ENCODE results near the gene ARHGAP42.

DNA sequence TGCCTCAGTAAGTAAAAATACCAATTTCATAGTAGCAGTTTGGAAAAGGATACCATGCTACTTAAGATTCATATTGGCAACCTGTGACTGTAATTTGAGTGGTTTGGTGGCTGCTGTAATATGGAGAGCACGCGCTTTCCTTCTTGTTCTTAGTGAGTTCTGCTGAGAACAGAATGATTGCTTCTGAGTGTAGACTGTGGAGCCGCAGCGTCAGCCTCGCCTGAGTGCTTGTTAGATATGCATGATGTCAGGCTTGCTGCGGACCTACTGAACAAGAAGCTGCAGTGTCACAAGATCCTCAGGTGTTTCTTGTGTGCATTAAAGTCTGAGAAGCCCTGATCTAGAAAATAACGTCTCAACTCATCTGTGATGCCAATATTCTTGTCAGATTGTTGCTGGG is 143.2 kb downstream of the ARHGAP42 start:
- TF ChIP-seq, protein P1, sequence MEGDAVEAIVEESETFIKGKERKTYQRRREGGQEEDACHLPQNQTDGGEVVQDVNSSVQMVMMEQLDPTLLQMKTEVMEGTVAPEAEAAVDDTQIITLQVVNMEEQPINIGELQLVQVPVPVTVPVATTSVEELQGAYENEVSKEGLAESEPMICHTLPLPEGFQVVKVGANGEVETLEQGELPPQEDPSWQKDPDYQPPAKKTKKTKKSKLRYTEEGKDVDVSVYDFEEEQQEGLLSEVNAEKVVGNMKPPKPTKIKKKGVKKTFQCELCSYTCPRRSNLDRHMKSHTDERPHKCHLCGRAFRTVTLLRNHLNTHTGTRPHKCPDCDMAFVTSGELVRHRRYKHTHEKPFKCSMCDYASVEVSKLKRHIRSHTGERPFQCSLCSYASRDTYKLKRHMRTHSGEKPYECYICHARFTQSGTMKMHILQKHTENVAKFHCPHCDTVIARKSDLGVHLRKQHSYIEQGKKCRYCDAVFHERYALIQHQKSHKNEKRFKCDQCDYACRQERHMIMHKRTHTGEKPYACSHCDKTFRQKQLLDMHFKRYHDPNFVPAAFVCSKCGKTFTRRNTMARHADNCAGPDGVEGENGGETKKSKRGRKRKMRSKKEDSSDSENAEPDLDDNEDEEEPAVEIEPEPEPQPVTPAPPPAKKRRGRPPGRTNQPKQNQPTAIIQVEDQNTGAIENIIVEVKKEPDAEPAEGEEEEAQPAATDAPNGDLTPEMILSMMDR (IDR thresholded peaks at IDR 0.05): no peak
- no peak for TF ChIP-seq POLR2A (IDR thresholded peaks at IDR 0.05)
